Measurements from ENCODE around the gene ANKRD44.

Gene ANKRD44

DNA sequence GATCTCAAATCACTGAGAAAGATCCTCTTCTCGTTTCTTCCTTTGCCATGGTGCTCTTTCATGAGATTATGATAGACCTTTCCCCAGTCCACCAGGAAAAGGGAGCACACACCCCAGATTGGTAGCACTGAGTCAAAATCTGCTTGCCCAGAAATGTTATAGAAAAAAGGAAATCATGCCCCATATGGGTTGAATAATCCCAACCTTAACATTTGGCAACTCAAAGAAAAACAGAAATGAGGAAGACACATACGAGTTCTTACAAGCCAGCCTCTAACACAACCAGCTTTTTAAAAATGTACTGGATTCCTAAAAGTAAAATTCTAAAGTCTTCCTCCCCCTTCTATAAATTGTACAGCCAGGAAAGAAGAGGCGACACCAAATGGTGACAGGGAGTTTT is 103.0 kb downstream of the ANKRD44 start:
- no peak for DNase-seq (ENCODE audit: low read depth)

DNA sequence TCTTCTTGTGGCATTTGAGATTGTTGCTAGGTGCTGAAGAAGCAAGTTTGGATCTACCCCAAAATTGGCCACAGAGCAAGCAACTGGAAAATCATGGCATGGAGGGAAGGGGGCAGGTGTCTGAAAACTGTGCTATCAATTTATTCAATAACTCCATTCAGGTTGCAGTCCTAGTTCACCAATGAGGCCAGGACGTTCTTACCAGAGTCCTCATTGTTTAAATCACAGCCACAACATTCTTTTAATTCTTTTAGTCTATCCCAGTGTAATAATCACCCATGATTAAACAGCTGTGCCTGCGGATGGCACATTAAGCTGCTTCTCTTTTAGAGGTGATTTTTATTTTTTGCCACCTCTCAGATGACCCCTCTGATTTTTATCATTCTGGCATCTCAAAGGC is 103.5 kb downstream of the ANKRD44 start:
- no peak for DNase-seq (ENCODE audit: low read depth)

DNA sequence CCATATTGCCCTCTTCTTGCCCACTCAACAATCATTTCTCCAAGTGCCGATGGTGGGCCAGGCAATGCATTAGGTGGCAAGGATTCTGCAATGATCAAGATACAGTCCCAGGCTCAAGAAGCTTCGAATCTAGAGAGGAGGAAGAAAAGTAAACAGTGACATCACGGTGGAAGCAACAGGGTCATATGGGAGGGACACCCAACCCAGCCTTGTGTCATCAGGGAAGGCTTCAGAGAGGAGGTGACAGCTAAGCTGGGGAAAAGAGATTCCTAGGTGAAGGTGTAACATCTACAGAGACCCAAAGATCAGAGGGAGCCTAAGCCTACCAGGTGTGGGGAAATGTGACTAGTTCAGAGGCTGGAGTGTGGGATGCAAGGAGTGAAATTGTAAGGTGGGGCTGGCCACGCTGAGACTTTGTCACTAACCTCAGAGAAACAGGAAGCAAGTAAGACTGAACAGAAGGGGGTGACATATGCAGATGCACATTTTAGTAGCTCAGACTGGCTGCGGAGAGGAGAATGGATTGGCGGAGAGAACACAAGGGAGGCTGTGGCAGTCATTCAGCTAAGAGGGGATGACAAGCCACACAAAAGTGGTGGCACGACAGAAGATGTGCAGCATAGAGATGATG is 104.9 kb downstream of the ANKRD44 start:
- DNase-seq (ENCODE audit: low read depth) = no peak

GRCh38 chr2:197204519-197205250 is 105.9 kb downstream of the ANKRD44 start:
- DNase-seq (ENCODE audit: low read depth) = no peak

- DNase-seq (ENCODE audit: low read depth) = no peak
Observed at GRCh38 chr2:197201874-197202273, 108.7 kb downstream of the ANKRD44 start.

- no peak for DNase-seq (ENCODE audit: low read depth)
Observed at GRCh38 chr2:197200762-197201058, 109.9 kb downstream of the ANKRD44 start.

GRCh38 chr2:197200051-197200761 is 110.4 kb downstream of the ANKRD44 start:
- no peak for DNase-seq (ENCODE audit: low read depth)

GRCh38 chr2:197198890-197199289 is 111.7 kb downstream of the ANKRD44 start:
- peak; percentile 59 for DNase-seq (ENCODE audit: low read depth)

DNA sequence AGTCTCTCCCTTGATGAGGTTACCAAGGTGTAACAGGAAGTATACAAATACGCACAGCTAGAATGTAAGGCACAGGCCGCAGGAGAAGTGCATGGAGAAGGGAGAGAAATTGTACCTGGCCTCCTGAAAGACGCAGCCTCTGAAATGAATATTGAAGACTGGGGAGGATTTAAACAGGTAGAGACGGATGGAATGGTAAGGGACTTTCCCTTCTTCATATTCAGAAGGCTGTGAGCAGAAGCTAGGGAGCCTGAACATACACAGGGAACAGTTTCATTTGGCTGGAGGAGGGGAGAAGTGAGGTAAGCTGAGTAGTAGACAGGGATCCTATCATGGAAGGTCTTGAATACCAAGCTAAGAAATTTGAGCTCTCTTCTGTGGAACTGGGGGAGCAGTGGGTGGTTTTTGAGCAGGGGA is 112.7 kb downstream of the ANKRD44 start:
- DNase-seq (ENCODE audit: low read depth) = no peak

DNA sequence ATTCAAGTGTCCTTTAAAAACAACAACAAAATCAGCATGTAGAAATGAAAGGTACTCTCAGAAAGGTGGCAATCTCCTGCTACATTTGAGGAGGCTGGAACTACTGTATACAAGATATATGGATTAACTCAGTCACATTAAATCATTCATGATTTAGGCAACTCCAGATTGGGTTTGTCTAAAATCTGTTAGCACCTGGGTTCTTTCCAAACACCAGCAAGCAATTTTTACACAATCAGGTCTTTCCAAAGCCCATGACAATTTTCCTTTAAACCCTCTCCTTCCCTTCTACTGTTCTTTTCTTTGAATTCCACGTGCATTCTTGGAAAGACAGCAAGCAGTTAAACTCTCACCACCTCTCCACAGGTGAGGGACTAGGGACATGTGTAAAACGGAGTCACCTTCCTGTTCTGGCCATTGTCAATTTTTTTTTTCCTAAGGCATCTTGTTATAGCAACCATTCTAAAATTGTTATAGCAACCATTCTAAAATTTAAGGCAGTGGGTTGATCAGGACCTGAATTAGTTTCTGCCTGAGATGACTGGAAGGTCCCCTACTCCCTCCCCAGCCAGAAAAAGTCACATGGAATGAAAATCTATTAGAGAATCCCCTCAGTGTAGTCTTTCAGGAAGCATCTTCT is 113.9 kb downstream of the ANKRD44 start:
- no peak for DNase-seq (ENCODE audit: low read depth)

- DNase-seq (ENCODE audit: low read depth) = no peak
Observed at GRCh38 chr2:197195518-197195917, 115.1 kb downstream of the ANKRD44 start.

DNA sequence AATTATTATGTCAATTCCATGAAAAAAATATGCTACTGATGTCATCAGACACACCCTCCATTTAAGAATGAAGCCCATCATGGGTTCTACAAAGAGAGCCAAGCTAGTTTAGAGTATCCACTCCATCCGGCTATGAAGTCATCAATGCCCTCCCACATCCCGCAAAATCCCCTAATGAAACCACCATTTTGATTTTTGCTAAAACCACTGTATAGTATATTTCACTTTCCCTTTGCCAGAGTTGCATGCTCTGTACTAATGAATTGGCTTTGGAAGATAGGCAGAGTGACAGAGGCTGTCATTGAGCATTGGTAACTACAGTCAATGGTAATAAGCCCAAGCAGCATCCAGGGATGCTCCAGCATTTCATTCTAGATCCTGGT is 118.6 kb downstream of the ANKRD44 start:
- no peak for DNase-seq (ENCODE audit: low read depth)

DNA sequence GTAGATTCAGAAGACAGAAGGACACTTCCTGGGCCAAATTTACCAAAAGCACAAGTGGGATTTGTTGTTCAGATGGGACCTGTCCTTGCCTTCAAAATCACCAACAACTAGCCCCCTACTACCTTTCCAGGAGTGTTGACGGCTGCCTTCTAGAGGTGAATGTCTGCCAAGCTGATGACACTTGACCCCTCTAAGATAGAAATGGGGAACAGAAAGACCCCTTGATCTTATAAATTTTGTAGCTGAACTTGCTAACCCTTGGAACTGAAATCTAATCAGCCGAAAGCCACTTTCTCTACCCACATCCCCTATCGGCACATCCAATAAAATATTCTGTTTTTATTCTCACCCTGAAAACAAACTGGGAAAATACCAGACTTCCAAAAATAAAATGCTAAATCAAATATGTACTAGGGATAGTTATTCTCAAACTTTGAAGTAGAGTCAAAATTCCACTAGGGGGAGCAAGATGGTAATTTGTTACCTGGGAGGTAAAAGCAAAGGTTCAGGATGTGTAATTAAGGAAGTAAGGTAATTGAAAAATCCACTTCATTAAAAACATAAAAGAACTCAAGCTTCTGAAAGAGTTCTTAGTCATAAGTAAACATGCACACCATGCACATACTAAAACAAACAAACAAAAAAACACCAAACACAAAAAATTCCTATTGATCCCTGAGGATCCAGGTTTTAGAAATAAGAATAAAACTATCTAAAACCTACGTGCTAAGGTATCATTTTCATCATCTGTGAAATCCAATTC is 119.2 kb downstream of the ANKRD44 start:
- DNase-seq (ENCODE audit: low read depth) = no peak

GRCh38 chr2:197190100-197190432 is 120.5 kb downstream of the ANKRD44 start:
- DNase-seq (ENCODE audit: low read depth) = no peak

DNA sequence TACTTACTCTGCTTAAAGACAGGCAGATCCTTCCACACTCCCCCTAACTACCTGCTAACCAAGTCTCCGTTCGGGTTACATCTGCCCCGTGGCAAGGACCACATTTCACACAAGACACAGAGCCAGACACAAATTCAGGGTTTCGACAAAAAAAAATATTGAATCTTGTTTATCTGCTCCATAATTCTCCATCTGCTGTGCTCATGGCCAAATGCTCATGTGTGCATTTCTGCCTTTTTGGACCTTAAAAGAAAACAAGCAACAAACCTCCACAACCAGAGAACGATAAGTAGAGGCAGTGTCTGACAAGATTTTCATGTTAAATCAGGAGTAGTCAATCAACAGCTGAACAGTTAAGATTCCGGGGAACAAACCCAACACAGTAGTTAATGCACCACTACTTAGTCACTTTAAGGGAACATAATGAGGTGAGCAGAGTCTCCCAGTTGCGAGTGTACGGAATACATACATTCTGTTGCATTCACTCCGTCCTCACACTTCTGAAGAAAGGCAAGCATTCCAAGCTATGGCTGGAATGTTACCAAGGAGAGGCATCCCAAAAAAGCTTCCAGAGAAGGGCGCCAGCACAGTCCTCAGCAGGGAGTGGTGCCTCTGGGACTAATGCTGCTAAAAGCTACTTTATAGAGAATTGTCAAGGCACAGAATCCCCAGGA is 121.0 kb downstream of the ANKRD44 start:
- no peak for DNase-seq (ENCODE audit: low read depth)

- DNase-seq (ENCODE audit: low read depth) = no peak
Observed at GRCh38 chr2:197185676-197186075, 124.9 kb downstream of the ANKRD44 start.

- no peak for DNase-seq (ENCODE audit: low read depth)
Observed at GRCh38 chr2:197184959-197185586, 125.5 kb downstream of the ANKRD44 start.

DNA sequence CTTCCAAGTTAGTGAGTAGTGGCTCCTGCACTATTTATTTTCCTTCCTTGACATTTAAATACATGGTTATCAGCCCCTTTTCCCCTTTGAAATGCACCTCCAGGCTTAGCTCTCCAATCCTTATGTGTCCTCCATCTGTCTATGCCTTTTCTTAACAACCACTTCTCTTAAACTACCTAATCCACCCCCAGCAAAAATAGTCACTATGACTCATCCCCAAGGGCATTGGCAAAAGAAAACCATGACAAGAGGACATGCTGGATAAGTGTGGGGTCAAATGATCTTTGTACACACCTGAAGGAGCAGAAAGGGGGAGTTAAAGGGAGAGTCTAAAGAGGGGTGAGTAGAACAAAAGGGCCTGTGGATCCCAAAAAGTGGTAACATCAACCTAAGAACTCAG is 127.2 kb downstream of the ANKRD44 start:
- no peak for DNase-seq (ENCODE audit: low read depth)

GRCh38 chr2:197182668-197183067 is 127.9 kb downstream of the ANKRD44 start:
- no peak for DNase-seq (ENCODE audit: low read depth)

- no peak for DNase-seq (ENCODE audit: low read depth)
Observed at GRCh38 chr2:197181491-197181890, 129.1 kb downstream of the ANKRD44 start.

DNA sequence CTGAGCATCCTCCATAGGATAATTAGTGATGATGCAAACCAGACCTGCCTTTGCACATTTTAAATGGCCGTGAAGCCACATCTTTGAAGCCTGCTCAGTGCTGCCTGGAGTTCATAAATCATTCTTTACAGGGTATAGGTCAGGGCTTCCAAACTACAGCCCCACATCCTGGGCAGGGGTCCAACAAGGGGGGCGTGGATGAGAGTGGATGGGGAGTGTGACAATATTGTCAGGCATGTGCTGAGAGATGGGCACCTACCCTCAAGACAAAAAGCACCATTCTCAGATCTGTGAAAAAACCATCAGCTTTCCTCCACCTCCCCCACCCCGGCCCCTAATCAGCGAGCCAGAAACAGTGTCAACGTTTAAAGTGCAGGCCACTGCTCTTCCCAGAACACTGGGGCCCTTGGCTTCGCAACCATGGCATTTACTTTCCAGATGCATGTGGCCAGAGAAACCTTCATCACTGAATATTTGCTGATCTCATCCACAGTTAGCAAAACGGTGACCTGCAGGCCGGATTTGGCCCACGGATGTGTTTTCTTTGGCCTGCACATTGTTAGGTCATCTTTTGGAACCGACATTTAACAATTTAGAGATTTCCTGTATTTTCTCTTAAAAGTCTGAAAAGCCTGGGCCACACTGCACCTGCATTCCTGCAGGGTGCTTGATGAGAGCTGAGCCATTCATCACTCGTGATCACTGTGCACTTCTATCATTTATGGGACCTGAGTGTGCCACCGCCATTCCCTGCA is 130.7 kb downstream of the ANKRD44 start:
- no peak for DNase-seq (ENCODE audit: low read depth)
